ENCODE results near the gene CSRP1. TPM values are rescaled to one million over a fixed set of nuclear protein-coding genes. Genes with fewer than 3 reads are reported as not detected.

Gene CSRP1
- total and polyA plus RNA-seq, 2 of the 13 experiments (the other 11 are each of a cell fraction or from before 2014, with no cell fraction given), result 17.7 to 68.9 TPM

DNA sequence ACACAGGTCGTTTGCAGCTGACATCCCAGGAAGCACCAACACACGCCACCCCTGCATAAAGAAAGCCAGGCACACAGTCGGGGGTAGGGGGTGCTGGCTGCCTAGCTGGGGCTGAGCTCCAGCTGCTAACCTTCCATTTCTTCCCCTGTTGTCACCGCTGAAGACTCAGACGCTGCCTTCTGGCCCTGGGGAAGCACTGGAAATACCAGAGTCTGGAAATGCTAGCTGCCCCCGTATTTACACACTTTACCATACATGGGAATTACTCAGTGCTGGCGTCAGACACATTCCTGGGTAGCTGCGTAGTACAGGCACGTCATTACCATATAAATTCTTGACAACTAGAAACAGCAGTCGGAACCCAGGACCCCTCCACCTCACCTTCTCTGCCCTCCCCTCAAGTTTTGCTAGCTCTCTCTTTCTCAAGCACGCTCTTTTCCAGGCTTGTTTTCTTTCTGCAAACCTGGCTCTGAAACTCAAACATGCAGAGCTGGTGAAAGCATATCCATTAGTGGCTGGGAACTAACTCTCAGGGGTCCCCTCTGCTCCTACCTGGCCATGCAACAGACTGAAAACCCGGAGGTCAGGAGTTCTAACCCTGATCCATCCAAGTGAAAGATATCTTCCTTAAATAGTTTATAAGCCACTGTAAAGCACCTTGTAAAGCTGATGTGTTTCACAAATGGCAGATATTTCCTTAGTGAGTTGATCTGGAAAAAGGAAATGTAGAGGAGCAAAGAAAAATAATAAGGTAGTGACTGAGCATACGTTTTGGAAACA lies 3.3 kb downstream of the CSRP1 start (continued):
- TF ChIP-seq RBAK (CRISPR knock-in tag; IDR thresholded peaks at IDR 0.05) (no peak), ZNF296 (CRISPR knock-in tag; conservative IDR thresholded peaks at IDR 0.05) (no peak), ZNF333 (CRISPR knock-in tag; IDR thresholded peaks at IDR 0.05; ENCODE audit: borderline replicate concordance) (no peak), FOXP1 (IDR thresholded peaks at IDR 0.05) (no peak), FOXP1 (CRISPR knock-in tag; IDR thresholded peaks at IDR 0.05) (no peak), MTERF4 (CRISPR knock-in tag; IDR thresholded peaks at IDR 0.05) (no peak), ZNF44 (CRISPR knock-in tag; IDR thresholded peaks at IDR 0.05) (no peak), BRCA1 (CRISPR knock-in tag; IDR thresholded peaks at IDR 0.05) (no peak), EEA1 (CRISPR knock-in tag; IDR thresholded peaks at IDR 0.05; ENCODE audit: borderline replicate concordance) (no peak), CREB1 (IDR thresholded peaks at IDR 0.05) (peak; percentile 64), CREB1 (CRISPR knock-in tag; IDR thresholded peaks at IDR 0.05) (peak; percentile 66), POLR2A (IDR thresholded peaks at IDR 0.05; ENCODE audit: insufficient read depth in 1 of 2, low read depth in 2 of 2, low read length in 2 of 2) (peak in 1 of 2 experiments; percentile 44; a peak in 1 of 4 replicates), SRF (IDR thresholded peaks at IDR 0.05; ENCODE audit: low read depth, low read length) (peak; percentile 92)
- TF ChIP-seq, protein P1, sequence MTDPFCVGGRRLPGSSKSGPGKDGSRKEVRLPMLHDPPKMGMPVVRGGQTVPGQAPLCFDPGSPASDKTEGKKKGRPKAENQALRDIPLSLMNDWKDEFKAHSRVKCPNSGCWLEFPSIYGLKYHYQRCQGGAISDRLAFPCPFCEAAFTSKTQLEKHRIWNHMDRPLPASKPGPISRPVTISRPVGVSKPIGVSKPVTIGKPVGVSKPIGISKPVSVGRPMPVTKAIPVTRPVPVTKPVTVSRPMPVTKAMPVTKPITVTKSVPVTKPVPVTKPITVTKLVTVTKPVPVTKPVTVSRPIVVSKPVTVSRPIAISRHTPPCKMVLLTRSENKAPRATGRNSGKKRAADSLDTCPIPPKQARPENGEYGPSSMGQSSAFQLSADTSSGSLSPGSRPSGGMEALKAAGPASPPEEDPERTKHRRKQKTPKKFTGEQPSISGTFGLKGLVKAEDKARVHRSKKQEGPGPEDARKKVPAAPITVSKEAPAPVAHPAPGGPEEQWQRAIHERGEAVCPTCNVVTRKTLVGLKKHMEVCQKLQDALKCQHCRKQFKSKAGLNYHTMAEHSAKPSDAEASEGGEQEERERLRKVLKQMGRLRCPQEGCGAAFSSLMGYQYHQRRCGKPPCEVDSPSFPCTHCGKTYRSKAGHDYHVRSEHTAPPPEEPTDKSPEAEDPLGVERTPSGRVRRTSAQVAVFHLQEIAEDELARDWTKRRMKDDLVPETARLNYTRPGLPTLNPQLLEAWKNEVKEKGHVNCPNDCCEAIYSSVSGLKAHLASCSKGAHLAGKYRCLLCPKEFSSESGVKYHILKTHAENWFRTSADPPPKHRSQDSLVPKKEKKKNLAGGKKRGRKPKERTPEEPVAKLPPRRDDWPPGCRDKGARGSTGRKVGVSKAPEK (CRISPR knock-in tag; IDR thresholded peaks at IDR 0.05; ENCODE audit: borderline replicate concordance), result no peak
- TF ChIP-seq, protein P2, sequence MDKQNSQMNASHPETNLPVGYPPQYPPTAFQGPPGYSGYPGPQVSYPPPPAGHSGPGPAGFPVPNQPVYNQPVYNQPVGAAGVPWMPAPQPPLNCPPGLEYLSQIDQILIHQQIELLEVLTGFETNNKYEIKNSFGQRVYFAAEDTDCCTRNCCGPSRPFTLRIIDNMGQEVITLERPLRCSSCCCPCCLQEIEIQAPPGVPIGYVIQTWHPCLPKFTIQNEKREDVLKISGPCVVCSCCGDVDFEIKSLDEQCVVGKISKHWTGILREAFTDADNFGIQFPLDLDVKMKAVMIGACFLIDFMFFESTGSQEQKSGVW (CRISPR knock-in tag; IDR thresholded peaks at IDR 0.05; ENCODE audit: borderline replicate concordance), result no peak
- TF ChIP-seq, protein P3, sequence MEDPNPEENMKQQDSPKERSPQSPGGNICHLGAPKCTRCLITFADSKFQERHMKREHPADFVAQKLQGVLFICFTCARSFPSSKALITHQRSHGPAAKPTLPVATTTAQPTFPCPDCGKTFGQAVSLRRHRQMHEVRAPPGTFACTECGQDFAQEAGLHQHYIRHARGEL (CRISPR knock-in tag; IDR thresholded peaks at IDR 0.05), result no peak
- TF ChIP-seq, protein P4, sequence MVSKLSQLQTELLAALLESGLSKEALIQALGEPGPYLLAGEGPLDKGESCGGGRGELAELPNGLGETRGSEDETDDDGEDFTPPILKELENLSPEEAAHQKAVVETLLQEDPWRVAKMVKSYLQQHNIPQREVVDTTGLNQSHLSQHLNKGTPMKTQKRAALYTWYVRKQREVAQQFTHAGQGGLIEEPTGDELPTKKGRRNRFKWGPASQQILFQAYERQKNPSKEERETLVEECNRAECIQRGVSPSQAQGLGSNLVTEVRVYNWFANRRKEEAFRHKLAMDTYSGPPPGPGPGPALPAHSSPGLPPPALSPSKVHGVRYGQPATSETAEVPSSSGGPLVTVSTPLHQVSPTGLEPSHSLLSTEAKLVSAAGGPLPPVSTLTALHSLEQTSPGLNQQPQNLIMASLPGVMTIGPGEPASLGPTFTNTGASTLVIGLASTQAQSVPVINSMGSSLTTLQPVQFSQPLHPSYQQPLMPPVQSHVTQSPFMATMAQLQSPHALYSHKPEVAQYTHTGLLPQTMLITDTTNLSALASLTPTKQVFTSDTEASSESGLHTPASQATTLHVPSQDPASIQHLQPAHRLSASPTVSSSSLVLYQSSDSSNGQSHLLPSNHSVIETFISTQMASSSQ (IDR thresholded peaks at IDR 0.05; ENCODE audit: low read depth), result no peak
- TF ChIP-seq, protein P4 (CRISPR knock-in tag; IDR thresholded peaks at IDR 0.05; ENCODE audit: borderline replicate concordance), result no peak
